K562 (cell line): ENCODE data around the gene FRRS1.

Experiments
- KDM1A ChIP-seq, 2 experiments: fragments of 450-650 bp; IDR thresholded peaks; 2 replicates each; pipeline ENCODE4 v1.6.1; 2016; ENCODE audit warnings: mild to moderate bottlenecking in 2 of 2
- MTA3 ChIP-seq: fragments of 450-650 bp; formaldehyde crosslinking; IDR thresholded peaks from 2 replicates; pipeline ENCODE4 v1.6.1; 2017; ENCODE audit warnings: mild to moderate bottlenecking, borderline replicate concordance
- NCOR1 ChIP-seq: fragments of 450-650 bp; IDR thresholded peaks from 2 replicates; pipeline ENCODE4 v1.6.1; 2016; ENCODE audit warnings: mild to moderate bottlenecking, moderate library complexity
- NFYB ChIP-seq: IDR thresholded peaks from 2 replicates; pipeline ENCODE4 v1.6.1; 2011; ENCODE audit warnings: mild to moderate bottlenecking, moderate library complexity; ENCODE audit not compliant: insufficient read length; ENCODE audit errors: extremely low read depth
- SMARCC2 ChIP-seq: fragments of 450-650 bp; IDR thresholded peaks from 2 replicates; pipeline ENCODE4 v1.6.1; 2017; ENCODE audit warnings: antibody characterized with exemption, moderate library complexity, mild to moderate bottlenecking, low read depth
- TAF1 ChIP-seq: IDR thresholded peaks from 2 replicates; pipeline ENCODE4 v1.6.1; 2011; ENCODE audit warnings: mild to moderate bottlenecking, low read length, moderate library complexity; ENCODE audit not compliant: insufficient read depth, control insufficient read depth, severe bottlenecking; ENCODE audit errors: extremely low read depth
- TF ChIP-seq, protein P1 (sequence below): sonication (generic); formaldehyde crosslinking; IDR thresholded peaks from 2 replicates; pipeline ENCODE4 v1.5.0; 2020; ENCODE audit warnings: missing genetic modification reagents
- TF ChIP-seq, protein P2 (sequence below): sonication (generic); formaldehyde crosslinking; IDR thresholded peaks from 2 replicates; pipeline ENCODE4 v1.8.0; 2022; ENCODE audit warnings: mild to moderate bottlenecking, missing genetic modification reagents

DNA sequence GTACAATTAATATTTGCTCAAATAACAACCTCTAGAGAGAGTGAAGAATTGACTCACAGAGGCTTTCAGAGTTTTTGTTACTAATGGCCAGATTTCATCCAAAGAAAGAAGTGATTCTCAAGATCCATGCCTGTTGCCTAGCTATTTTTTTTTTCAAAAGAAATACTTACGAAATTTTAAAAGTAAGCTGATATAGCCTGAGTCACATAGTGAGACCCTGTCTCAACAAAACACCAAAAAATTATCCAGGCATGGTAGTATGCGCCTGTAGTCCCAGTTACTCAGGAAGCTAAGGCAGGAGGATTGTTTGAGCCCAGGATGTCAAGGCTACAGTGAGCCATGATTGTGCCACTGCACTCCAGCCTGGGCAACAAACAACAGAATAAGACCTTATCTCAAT is 105.9 kb downstream of the FRRS1 start:
- TF ChIP-seq SMARCC2 (no peak), MTA3 (no peak), TAF1 (no peak), NCOR1 (no peak), KDM1A (IDR thresholded peaks at IDR 0.05) (no peak), NFYB (no peak)
- TF ChIP-seq, protein P1, sequence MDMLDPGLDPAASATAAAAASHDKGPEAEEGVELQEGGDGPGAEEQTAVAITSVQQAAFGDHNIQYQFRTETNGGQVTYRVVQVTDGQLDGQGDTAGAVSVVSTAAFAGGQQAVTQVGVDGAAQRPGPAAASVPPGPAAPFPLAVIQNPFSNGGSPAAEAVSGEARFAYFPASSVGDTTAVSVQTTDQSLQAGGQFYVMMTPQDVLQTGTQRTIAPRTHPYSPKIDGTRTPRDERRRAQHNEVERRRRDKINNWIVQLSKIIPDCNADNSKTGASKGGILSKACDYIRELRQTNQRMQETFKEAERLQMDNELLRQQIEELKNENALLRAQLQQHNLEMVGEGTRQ: no peak
- TF ChIP-seq, protein P2, sequence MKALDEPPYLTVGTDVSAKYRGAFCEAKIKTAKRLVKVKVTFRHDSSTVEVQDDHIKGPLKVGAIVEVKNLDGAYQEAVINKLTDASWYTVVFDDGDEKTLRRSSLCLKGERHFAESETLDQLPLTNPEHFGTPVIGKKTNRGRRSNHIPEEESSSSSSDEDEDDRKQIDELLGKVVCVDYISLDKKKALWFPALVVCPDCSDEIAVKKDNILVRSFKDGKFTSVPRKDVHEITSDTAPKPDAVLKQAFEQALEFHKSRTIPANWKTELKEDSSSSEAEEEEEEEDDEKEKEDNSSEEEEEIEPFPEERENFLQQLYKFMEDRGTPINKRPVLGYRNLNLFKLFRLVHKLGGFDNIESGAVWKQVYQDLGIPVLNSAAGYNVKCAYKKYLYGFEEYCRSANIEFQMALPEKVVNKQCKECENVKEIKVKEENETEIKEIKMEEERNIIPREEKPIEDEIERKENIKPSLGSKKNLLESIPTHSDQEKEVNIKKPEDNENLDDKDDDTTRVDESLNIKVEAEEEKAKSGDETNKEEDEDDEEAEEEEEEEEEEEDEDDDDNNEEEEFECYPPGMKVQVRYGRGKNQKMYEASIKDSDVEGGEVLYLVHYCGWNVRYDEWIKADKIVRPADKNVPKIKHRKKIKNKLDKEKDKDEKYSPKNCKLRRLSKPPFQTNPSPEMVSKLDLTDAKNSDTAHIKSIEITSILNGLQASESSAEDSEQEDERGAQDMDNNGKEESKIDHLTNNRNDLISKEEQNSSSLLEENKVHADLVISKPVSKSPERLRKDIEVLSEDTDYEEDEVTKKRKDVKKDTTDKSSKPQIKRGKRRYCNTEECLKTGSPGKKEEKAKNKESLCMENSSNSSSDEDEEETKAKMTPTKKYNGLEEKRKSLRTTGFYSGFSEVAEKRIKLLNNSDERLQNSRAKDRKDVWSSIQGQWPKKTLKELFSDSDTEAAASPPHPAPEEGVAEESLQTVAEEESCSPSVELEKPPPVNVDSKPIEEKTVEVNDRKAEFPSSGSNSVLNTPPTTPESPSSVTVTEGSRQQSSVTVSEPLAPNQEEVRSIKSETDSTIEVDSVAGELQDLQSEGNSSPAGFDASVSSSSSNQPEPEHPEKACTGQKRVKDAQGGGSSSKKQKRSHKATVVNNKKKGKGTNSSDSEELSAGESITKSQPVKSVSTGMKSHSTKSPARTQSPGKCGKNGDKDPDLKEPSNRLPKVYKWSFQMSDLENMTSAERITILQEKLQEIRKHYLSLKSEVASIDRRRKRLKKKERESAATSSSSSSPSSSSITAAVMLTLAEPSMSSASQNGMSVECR (CRISPR knock-in tag): no peak
